HEK293 (cell line): ENCODE data around the gene UACA.

Experiments used
- GLI4 ChIP-seq: fragments of 450-650 bp; formaldehyde crosslinking; IDR thresholded peaks from 2 replicates; pipeline ENCODE4 v1.5.1; 2016; ENCODE audit warnings: missing biosample characterization, missing genetic modification characterization
- KLF10 ChIP-seq: fragments of 450-650 bp; IDR thresholded peaks from 2 replicates; pipeline ENCODE4 v1.5.1; 2018; ENCODE audit warnings: missing biosample characterization, mild to moderate bottlenecking, missing genetic modification characterization
- SCRT2 ChIP-seq: fragments of 450-650 bp; formaldehyde crosslinking; IDR thresholded peaks from 2 replicates; pipeline ENCODE4 v1.5.1; 2016; ENCODE audit warnings: missing biosample characterization, missing genetic modification characterization
- SP7 ChIP-seq: fragments of 450-650 bp; formaldehyde crosslinking; IDR thresholded peaks from 2 replicates; pipeline ENCODE4 v1.5.1; 2016; ENCODE audit warnings: missing biosample characterization, missing genetic modification characterization
- TCF7L2 ChIP-seq: IDR thresholded peaks from 2 replicates; pipeline ENCODE4 v1.6.1; 2011; ENCODE audit warnings: low read depth, mild to moderate bottlenecking, inconsistent platforms, low read length, moderate library complexity, borderline replicate concordance
- YY1 ChIP-seq: fragments of 450-650 bp; formaldehyde crosslinking; IDR thresholded peaks from 2 replicates; pipeline ENCODE4 v1.5.1; 2018; ENCODE audit warnings: missing biosample characterization, missing genetic modification characterization
- ZNF175 ChIP-seq: fragments of 450-650 bp; formaldehyde crosslinking; IDR thresholded peaks from 2 replicates; pipeline ENCODE4 v1.5.1; 2016; ENCODE audit warnings: missing biosample characterization, missing genetic modification characterization
- ZNF19 ChIP-seq: fragments of 450-650 bp; formaldehyde crosslinking; IDR thresholded peaks from 2 replicates; pipeline ENCODE4; 2016; ENCODE audit warnings: missing biosample characterization, missing genetic modification characterization, low read depth
- ZNF2 ChIP-seq: fragments of 450-650 bp; formaldehyde crosslinking; IDR thresholded peaks from 2 replicates; pipeline ENCODE4 v1.5.1; 2016; ENCODE audit warnings: missing biosample characterization, missing genetic modification characterization
- ZNF211 ChIP-seq: fragments of 450-650 bp; formaldehyde crosslinking; IDR thresholded peaks from 2 replicates; pipeline ENCODE4 v1.5.1; 2016; ENCODE audit warnings: low read depth, missing biosample characterization, missing genetic modification characterization
- ZNF394 ChIP-seq: fragments of 450-650 bp; formaldehyde crosslinking; IDR thresholded peaks from 2 replicates; pipeline ENCODE4 v1.5.1; 2016; ENCODE audit warnings: missing biosample characterization, missing genetic modification characterization, mild to moderate bottlenecking, moderate library complexity, borderline replicate concordance
- ZNF404 ChIP-seq: fragments of 450-650 bp; formaldehyde crosslinking; IDR thresholded peaks from 2 replicates; pipeline ENCODE4 v1.5.1; 2017; ENCODE audit warnings: missing biosample characterization, missing genetic modification characterization
- ZNF423 ChIP-seq: fragments of 450-650 bp; formaldehyde crosslinking; IDR thresholded peaks from 2 replicates; pipeline ENCODE4 v1.5.1; 2016; ENCODE audit warnings: missing biosample characterization, missing genetic modification characterization
- ZNF596 ChIP-seq: fragments of 450-650 bp; IDR thresholded peaks from 2 replicates; pipeline ENCODE4 v1.5.0; 2018; ENCODE audit warnings: missing biosample characterization, mild to moderate bottlenecking, missing genetic modification characterization, moderate library complexity
- ZNF600 ChIP-seq: fragments of 450-650 bp; formaldehyde crosslinking; IDR thresholded peaks from 2 replicates; pipeline ENCODE4 v1.5.1; 2016; ENCODE audit warnings: missing biosample characterization, missing genetic modification characterization
- ZNF654 ChIP-seq: fragments of 450-650 bp; formaldehyde crosslinking; IDR thresholded peaks from 2 replicates; pipeline ENCODE4 v1.5.1; 2016; ENCODE audit warnings: low read depth, missing biosample characterization, missing genetic modification characterization
- ZNF707 ChIP-seq: fragments of 450-650 bp; formaldehyde crosslinking; IDR thresholded peaks from 2 replicates; pipeline ENCODE4 v1.5.1; 2016; ENCODE audit warnings: missing biosample characterization, missing genetic modification characterization
- ZNF837 ChIP-seq: fragments of 450-650 bp; formaldehyde crosslinking; IDR thresholded peaks from 2 replicates; pipeline ENCODE4 v1.5.1; 2016; ENCODE audit warnings: missing biosample characterization, missing genetic modification characterization
- ZSCAN30 ChIP-seq: fragments of 450-650 bp; IDR thresholded peaks from 2 replicates; pipeline ENCODE4 v1.5.1; 2018; ENCODE audit warnings: missing biosample characterization, mild to moderate bottlenecking, missing genetic modification characterization, moderate library complexity
- TF ChIP-seq, protein P1 (sequence below): fragments of 450-650 bp; formaldehyde crosslinking; IDR thresholded peaks from 2 replicates; pipeline ENCODE4 v1.5.1; 2016; ENCODE audit warnings: missing biosample characterization, missing genetic modification characterization
- TF ChIP-seq, protein P2 (sequence below): fragments of 450-650 bp; formaldehyde crosslinking; IDR thresholded peaks from 2 replicates; pipeline ENCODE4 v1.5.1; 2017; ENCODE audit warnings: missing biosample characterization, missing genetic modification characterization
- TF ChIP-seq, protein P3 (sequence below): fragments of 450-650 bp; formaldehyde crosslinking; IDR thresholded peaks from 2 replicates; pipeline ENCODE4 v1.5.1; 2016; ENCODE audit warnings: missing biosample characterization, missing genetic modification characterization
- TF ChIP-seq, protein P4 (sequence below): fragments of 450-650 bp; formaldehyde crosslinking; IDR thresholded peaks from 2 replicates; pipeline ENCODE4 v1.5.1; 2016; ENCODE audit warnings: missing biosample characterization, missing genetic modification characterization, borderline replicate concordance
- TF ChIP-seq, protein P5 (sequence below): fragments of 450-650 bp; formaldehyde crosslinking; conservative IDR thresholded peaks from 2 replicates; pipeline ENCODE4 v1.5.1; 2016; ENCODE audit warnings: low read depth, missing biosample characterization, missing genetic modification characterization

Gene UACA

DNA sequence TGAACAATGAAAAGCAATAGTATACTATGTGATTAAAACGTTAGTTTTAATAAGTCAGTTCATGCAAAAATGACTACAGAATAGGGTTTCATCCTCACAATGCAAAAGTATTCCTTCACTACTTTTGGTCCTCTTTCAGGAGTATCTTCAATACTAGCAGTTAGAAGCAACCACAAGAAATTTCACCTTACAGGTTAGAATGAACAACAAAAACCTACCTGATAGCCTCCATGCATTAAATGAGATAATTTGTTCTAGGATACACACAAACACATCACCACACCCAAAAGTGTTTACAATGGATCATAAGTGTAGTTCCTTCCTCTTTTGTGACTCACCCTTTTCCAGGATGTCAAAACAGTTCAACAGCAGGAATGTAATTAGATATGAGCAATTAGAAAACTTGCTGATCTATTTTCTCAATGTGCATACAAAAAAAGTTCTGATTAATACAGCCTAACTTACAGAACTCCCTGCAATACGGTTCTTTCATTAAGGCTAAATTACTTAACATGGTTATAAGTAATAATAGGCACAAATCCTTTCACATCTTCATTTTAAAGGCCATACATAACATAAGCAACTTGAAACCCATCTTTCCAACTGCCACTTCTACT is 21.6 kb downstream of the UACA start (continued):
- TF ChIP-seq, protein P1, sequence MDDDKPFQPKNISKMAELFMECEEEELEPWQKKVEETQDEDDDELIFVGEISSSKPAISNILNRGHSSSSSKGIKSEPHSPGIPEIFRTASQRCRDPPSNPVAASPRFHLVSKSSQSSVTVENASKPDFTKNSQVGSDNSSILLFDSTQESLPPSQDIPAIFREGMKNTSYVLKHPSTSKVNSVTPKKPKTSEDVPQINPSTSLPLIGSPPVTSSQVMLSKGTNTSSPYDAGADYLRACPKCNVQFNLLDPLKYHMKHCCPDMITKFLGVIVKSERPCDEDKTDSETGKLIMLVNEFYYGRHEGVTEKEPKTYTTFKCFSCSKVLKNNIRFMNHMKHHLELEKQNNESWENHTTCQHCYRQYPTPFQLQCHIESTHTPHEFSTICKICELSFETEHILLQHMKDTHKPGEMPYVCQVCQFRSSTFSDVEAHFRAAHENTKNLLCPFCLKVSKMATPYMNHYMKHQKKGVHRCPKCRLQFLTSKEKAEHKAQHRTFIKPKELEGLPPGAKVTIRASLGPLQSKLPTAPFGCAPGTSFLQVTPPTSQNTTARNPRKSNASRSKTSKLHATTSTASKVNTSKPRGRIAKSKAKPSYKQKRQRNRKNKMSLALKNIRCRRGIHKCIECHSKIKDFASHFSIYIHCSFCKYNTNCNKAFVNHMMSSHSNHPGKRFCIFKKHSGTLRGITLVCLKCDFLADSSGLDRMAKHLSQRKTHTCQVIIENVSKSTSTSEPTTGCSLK (tag by site-specific recombination), result no peak
- TF ChIP-seq ZSCAN30 (tag by site-specific recombination) (no peak), GLI4 (tag by site-specific recombination) (no peak), ZNF211 (no peak), TCF7L2 (no peak), ZNF596 (tag by site-specific recombination) (no peak), ZNF2 (tag by site-specific recombination) (no peak), SCRT2 (tag by site-specific recombination) (peak; percentile 55; the same call in 1 of the 2 replicates), ZNF837 (tag by site-specific recombination) (no peak), ZNF175 (tag by site-specific recombination) (no peak), ZNF600 (tag by site-specific recombination) (peak; percentile 68), ZNF707 (tag by site-specific recombination) (no peak), ZNF404 (tag by site-specific recombination) (no peak), YY1 (no peak), ZNF654 (tag by site-specific recombination) (no peak), KLF10 (peak; percentile 42; the same call in 1 of the 2 replicates), SP7 (peak; percentile 93), ZNF19 (tag by site-specific recombination) (no peak), ZNF423 (tag by site-specific recombination) (no peak), ZNF394 (tag by site-specific recombination) (peak; percentile 47; the same call in 1 of the 2 replicates)
- TF ChIP-seq, protein P2, sequence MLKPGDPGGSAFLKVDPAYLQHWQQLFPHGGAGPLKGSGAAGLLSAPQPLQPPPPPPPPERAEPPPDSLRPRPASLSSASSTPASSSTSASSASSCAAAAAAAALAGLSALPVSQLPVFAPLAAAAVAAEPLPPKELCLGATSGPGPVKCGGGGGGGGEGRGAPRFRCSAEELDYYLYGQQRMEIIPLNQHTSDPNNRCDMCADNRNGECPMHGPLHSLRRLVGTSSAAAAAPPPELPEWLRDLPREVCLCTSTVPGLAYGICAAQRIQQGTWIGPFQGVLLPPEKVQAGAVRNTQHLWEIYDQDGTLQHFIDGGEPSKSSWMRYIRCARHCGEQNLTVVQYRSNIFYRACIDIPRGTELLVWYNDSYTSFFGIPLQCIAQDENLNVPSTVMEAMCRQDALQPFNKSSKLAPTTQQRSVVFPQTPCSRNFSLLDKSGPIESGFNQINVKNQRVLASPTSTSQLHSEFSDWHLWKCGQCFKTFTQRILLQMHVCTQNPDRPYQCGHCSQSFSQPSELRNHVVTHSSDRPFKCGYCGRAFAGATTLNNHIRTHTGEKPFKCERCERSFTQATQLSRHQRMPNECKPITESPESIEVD (tag by site-specific recombination), result peak; percentile 79
- TF ChIP-seq, protein P3, sequence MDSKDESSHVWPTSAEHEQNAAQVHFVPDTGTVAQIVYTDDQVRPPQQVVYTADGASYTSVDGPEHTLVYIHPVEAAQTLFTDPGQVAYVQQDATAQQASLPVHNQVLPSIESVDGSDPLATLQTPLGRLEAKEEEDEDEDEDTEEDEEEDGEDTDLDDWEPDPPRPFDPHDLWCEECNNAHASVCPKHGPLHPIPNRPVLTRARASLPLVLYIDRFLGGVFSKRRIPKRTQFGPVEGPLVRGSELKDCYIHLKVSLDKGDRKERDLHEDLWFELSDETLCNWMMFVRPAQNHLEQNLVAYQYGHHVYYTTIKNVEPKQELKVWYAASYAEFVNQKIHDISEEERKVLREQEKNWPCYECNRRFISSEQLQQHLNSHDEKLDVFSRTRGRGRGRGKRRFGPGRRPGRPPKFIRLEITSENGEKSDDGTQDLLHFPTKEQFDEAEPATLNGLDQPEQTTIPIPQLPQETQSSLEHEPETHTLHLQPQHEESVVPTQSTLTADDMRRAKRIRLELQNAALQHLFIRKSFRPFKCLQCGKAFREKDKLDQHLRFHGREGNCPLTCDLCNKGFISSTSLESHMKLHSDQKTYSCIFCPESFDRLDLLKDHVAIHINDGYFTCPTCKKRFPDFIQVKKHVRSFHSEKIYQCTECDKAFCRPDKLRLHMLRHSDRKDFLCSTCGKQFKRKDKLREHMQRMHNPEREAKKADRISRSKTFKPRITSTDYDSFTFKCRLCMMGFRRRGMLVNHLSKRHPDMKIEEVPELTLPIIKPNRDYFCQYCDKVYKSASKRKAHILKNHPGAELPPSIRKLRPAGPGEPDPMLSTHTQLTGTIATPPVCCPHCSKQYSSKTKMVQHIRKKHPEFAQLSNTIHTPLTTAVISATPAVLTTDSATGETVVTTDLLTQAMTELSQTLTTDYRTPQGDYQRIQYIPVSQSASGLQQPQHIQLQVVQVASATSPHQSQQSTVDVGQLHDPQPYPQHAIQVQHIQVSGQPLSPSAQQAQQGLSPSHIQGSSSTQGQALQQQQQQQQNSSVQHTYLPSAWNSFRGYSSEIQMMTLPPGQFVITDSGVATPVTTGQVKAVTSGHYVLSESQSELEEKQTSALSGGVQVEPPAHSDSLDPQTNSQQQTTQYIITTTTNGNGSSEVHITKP (tag by site-specific recombination), result peak; percentile 35; the same call in 1 of the 2 replicates
- TF ChIP-seq, protein P4, sequence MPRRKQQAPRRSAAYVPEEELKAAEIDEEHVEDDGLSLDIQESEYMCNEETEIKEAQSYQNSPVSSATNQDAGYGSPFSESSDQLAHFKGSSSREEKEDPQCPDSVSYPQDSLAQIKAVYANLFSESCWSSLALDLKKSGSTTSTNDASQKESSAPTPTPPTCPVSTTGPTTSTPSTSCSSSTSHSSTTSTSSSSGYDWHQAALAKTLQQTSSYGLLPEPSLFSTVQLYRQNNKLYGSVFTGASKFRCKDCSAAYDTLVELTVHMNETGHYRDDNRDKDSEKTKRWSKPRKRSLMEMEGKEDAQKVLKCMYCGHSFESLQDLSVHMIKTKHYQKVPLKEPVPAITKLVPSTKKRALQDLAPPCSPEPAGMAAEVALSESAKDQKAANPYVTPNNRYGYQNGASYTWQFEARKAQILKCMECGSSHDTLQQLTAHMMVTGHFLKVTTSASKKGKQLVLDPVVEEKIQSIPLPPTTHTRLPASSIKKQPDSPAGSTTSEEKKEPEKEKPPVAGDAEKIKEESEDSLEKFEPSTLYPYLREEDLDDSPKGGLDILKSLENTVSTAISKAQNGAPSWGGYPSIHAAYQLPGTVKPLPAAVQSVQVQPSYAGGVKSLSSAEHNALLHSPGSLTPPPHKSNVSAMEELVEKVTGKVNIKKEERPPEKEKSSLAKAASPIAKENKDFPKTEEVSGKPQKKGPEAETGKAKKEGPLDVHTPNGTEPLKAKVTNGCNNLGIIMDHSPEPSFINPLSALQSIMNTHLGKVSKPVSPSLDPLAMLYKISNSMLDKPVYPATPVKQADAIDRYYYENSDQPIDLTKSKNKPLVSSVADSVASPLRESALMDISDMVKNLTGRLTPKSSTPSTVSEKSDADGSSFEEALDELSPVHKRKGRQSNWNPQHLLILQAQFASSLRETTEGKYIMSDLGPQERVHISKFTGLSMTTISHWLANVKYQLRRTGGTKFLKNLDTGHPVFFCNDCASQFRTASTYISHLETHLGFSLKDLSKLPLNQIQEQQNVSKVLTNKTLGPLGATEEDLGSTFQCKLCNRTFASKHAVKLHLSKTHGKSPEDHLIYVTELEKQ, result peak; percentile 66
- TF ChIP-seq, protein P5, sequence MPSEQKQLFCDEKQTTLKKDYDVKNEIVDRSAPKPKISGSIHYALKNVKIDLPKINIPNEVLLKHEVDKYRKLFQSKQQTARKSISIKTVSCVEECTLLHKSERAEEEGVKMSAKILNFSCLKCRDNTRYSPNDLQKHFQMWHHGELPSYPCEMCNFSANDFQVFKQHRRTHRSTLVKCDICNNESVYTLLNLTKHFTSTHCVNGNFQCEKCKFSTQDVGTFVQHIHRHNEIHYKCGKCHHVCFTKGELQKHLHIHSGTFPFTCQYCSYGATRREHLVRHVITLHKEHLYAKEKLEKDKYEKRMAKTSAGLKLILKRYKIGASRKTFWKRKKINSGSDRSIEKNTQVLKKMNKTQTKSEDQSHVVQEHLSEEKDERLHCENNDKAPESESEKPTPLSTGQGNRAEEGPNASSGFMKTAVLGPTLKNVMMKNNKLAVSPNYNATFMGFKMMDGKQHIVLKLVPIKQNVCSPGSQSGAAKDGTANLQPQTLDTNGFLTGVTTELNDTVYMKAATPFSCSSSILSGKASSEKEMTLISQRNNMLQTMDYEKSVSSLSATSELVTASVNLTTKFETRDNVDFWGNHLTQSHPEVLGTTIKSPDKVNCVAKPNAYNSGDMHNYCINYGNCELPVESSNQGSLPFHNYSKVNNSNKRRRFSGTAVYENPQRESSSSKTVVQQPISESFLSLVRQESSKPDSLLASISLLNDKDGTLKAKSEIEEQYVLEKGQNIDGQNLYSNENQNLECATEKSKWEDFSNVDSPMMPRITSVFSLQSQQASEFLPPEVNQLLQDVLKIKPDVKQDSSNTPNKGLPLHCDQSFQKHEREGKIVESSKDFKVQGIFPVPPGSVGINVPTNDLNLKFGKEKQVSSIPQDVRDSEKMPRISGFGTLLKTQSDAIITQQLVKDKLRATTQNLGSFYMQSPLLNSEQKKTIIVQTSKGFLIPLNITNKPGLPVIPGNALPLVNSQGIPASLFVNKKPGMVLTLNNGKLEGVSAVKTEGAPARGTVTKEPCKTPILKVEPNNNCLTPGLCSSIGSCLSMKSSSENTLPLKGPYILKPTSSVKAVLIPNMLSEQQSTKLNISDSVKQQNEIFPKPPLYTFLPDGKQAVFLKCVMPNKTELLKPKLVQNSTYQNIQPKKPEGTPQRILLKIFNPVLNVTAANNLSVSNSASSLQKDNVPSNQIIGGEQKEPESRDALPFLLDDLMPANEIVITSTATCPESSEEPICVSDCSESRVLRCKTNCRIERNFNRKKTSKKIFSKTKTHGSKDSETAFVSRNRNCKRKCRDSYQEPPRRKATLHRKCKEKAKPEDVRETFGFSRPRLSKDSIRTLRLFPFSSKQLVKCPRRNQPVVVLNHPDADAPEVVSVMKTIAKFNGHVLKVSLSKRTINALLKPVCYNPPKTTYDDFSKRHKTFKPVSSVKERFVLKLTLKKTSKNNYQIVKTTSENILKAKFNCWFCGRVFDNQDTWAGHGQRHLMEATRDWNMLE (tag by site-specific recombination), result 0 out of 2 replicates have a peak, but pooled peaks have one; percentile 18
